Psoas muscle (tissue), 8 donors: ENCODE data around the gene ZCRB1. TPM values are rescaled to one million over a fixed set of nuclear protein-coding genes. Genes with fewer than 3 reads are reported as not detected.

ENCODE experiments used
- ATAC-seq, 4 donors: fragments of 200-7000 bp; cut with Tn5 transposase; one replicate each; pipeline ENCODE4 v1.9.1; 2020; ENCODE audit warnings: moderate library complexity in 3 of 4, mild to moderate bottlenecking in 2 of 4
- DNase-seq, 2 donors: peaks; one replicate each; pipeline ENCODE4 v3.0.0-alpha.2; 2020
- H3K27ac ChIP-seq: fragments of 200-600 bp; one replicate; pipeline ENCODE4 v1.8.0; 2022
- H3K27me3 ChIP-seq, 3 donors: fragments of 200-600 bp in 1 of 3; one replicate each; pipeline versions ENCODE4 v1.6.1 to v1.8.0; 2013 to 2022; ENCODE audit warnings: low read length in 2 of 3, mild to moderate bottlenecking in 2 of 3, moderate library complexity in 1 of 3; ENCODE audit not compliant: insufficient read depth in 3 of 3
- H3K36me3 ChIP-seq, 2 donors: fragments of 200-600 bp in 1 of 2; one replicate each; pipeline versions ENCODE4 v1.6.1 to v1.8.0; 2013 to 2022; ENCODE audit warnings: low read depth in 1 of 2, mild to moderate bottlenecking in 1 of 2, moderate library complexity in 1 of 2; ENCODE audit not compliant: insufficient read depth in 1 of 2
- H3K4me1 ChIP-seq: fragments of 200-600 bp; one replicate; pipeline ENCODE4 v1.8.0; 2022
- H3K4me3 ChIP-seq: fragments of 200-600 bp; one replicate; pipeline ENCODE4 v1.8.0; 2022; ENCODE audit warnings: mild to moderate bottlenecking
- H3K9me3 ChIP-seq: fragments of 200-600 bp; one replicate; pipeline ENCODE4 v1.8.0; 2022
- WGBS, 3 donors: extraction: QIAGEN DNeasy Blood & Tissue Kit; methylation state at CpG; one replicate each; pipeline versions ENCODE4 v1.1.6 to v1.1.7; 2013; 5-methylcytosine and 5-hydroxymethylcytosine counted together
- intact Hi-C, 2 donors: fragments of 100-400 bp; cut with DNase I; formaldehyde crosslinking; loops; one replicate each; pipeline versions ENCODE4 v1.11.0 to v1.14.2; 2022
- polyA plus RNA-seq, 3 donors: library from polyadenylated mRNA; stranded (reverse); fragments of 200-250 nt; gene quantifications; one replicate each; pipeline ENCODE4 v1.2.3, GENCODE V29; 2013
- total RNA-seq, 4 donors: library from RNA; stranded (reverse); fragmentation: NEBNext Ultra II Directional in 2 of 4; extraction: Animal tissue kit (Norgen Biotek cat#: 25700) in 2 of 4; gene quantifications; one replicate each; pipeline versions ENCODE4 v1.2.1 to v1.2.4, GENCODE V29; 2021 to 2023
- TF ChIP-seq, protein P1 (sequence below): fragments of 200-600 bp; IDR thresholded peaks from one replicate; pipeline ENCODE4 v1.8.0; 2022; ENCODE audit warnings: antibody characterized with exemption
- donor health status: healthy with polysubstance abuse.
- donor health status: DM: no; HTN: no; CAD: no; lungs with moderate emphysema.
- donor health status: Bipolar disorder and iron deficiency.
- donor health status: healthy.
- donor health status: DM: yes; HTN: yes; CAD: no.
- donor health status: DM: no; HTN: no; CAD: no.
- donor health status: DM: no; HTN: no; CAD: no.
- donor health status: DM: yes; HTN: yes; CAD: no.

ZCRB1 gene
- total and polyA plus RNA-seq, 7 donors, result 22.1 to 66.4 (median 56.8) TPM

DNA sequence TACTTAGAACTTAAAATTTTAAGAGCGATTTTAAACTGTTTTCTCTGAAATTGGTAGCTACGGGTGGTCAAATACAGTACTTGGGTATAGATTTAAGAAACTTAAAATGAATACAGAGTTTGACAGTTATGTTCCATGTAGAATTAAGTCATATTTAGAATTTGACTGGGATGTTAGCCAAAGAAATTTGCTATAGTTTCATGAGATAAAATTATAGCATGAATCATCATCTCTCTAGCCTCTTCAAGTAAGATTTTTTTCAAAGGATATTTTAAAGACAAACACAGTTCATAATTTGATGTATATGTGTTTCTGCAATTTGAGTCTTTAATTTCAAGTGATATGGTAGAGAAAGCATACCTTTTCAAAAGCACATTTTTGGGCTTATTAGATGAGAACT lies 41.0 kb downstream of the ZCRB1 start:
- H3K27ac ChIP-seq, result no peak overlapping the region
- no peaks in the 10 kb centered on the region for H3K4me1 ChIP-seq
- intact Hi-C loops, result no loop called here
- H3K27me3 ChIP-seq, result no peaks in the 10 kb centered on the region
- TF ChIP-seq, protein P1, sequence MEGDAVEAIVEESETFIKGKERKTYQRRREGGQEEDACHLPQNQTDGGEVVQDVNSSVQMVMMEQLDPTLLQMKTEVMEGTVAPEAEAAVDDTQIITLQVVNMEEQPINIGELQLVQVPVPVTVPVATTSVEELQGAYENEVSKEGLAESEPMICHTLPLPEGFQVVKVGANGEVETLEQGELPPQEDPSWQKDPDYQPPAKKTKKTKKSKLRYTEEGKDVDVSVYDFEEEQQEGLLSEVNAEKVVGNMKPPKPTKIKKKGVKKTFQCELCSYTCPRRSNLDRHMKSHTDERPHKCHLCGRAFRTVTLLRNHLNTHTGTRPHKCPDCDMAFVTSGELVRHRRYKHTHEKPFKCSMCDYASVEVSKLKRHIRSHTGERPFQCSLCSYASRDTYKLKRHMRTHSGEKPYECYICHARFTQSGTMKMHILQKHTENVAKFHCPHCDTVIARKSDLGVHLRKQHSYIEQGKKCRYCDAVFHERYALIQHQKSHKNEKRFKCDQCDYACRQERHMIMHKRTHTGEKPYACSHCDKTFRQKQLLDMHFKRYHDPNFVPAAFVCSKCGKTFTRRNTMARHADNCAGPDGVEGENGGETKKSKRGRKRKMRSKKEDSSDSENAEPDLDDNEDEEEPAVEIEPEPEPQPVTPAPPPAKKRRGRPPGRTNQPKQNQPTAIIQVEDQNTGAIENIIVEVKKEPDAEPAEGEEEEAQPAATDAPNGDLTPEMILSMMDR, result no peak
- 82 to 87% (median 84%) methylated on average over 2 of the region's 2 CpGs for WGBS, 3 donors
- no peaks in the 10 kb centered on the region for H3K36me3 ChIP-seq
- no peaks in the 10 kb centered on the region for H3K9me3 ChIP-seq
- no peak overlapping the region for H3K4me3 ChIP-seq
- DNase-seq (no peak), ATAC-seq (no peak)

DNA sequence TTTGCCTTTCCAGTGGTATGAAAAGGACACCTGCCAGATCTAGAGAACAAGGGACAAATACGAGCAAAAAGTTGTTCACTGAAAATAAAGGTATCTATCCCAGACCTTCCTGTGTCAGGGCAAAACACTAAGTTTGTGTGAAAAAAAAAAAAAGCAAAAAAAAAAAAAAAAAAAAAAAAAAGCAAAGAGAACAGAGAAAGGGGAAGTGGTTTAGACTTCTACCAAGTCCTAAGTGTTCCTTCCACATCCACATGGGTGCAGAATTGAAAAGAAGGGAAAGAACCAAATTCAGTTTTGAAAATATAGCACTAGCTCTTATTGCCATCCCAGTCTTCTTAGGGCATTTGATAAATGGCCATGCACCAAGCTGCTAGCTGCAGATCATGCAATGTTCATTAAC lies 41.7 kb downstream of the ZCRB1 start:
- no peaks in the 10 kb centered on the region for H3K4me1 ChIP-seq
- TF ChIP-seq, protein P1, result no peak
- DNase-seq (no peak), ATAC-seq (no peak)
- WGBS, 3 donors, result 71 to 91% (median 81%) methylated on average over 1 of the region's 1 CpG
- no peak overlapping the region for H3K4me3 ChIP-seq
- H3K36me3 ChIP-seq, result no peaks in the 10 kb centered on the region
- no peaks in the 10 kb centered on the region for H3K9me3 ChIP-seq
- H3K27me3 ChIP-seq, result no peaks in the 10 kb centered on the region
- intact Hi-C loops, result no loop called here
- no peak overlapping the region for H3K27ac ChIP-seq

DNA sequence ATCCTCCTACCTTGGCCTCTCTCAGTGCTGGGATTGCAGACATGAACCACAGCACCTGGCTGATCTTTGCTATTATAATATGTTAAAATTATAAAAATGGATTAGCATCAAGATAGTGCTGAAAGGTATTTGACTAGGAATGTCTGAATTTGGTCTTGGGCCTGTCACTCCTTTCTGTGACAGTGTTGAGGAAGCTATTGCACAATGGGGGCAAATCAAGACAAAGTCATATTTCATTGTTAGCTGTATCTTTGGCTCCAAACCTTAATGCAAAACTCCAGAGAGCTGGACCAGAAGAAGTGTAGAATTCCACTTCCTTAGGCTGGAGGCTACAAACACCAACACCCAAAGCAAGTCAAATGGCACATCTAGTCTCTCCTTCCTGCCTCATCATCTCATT lies 42.2 kb downstream of the ZCRB1 start:
- no peaks in the 10 kb centered on the region for H3K9me3 ChIP-seq
- no peaks in the 10 kb centered on the region for H3K4me1 ChIP-seq
- TF ChIP-seq, protein P1, result no peak
- intact Hi-C loops, result no loop called here
- no peak overlapping the region for H3K27ac ChIP-seq
- no peaks in the 10 kb centered on the region for H3K27me3 ChIP-seq
- H3K36me3 ChIP-seq, result no peaks in the 10 kb centered on the region
- H3K4me3 ChIP-seq, result no peak overlapping the region
- no peak for DNase-seq
- no peak for ATAC-seq

DNA sequence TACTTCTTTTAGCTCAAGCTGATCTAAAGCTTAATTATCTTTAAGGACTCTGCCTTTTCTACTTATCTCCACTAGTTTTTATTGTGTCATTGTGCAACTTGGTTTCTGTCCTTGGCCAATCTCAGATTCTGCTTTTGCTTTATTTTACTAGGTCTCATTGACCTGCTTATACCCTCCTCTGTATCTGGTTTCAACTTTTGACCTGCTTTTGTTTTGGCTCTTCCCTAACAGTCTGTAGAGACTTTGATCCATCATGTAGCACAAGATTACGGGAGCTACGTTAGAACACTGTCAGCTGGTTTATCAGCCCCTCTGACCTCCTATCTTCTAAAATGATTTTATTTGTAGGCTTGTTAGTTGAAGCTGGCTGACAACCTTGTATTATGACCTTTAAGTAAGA lies 43.6 kb downstream of the ZCRB1 start:
- ATAC-seq, result no peak

DNA sequence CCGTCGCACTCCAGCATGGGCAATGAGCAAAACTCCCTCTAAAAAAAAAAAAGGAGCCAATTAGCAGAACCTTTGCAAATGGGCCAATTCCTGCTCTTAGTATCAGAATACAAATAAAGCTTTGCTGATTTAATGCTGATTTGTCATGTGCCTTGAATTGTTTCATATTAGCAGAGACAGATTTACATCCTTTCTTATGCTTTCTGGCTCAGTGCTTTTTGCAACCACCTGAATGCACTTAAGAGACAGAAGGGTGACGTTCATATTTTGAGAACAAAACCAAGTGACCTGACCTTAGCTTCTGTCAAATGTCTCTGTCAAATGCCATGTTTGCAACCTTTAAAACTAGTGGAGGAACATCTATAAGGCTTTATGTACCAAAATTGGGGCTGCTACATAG lies 44.0 kb downstream of the ZCRB1 start:
- DNase-seq (no peak), ATAC-seq (no peak)
- Histone ChIP-seq H3K4me3 (no peak overlapping the region), H3K9me3 (no peaks in the 10 kb centered on the region), H3K4me1 (no peaks in the 10 kb centered on the region), H3K27me3 (no peaks in the 10 kb centered on the region), H3K36me3 (no peaks in the 10 kb centered on the region), H3K27ac (no peak overlapping the region)
- TF ChIP-seq, protein P1, result no peak
- intact Hi-C loops, result no loop called here
- 72 to 75% (median 73%) methylated on average over 3 of the region's 3 CpGs for WGBS, 3 donors

More for the DNA sequence above, 43.6 kb downstream of the ZCRB1 start:
- no peaks in the 10 kb centered on the region for H3K27me3 ChIP-seq
- TF ChIP-seq, protein P1, result no peak
- no peak for DNase-seq
- intact Hi-C loops, result no loop called here
- H3K9me3 ChIP-seq, result no peaks in the 10 kb centered on the region
- no peak overlapping the region for H3K27ac ChIP-seq
- WGBS, 3 donors, result 54 to 63% (median 60%) methylated on average over 2 of the region's 2 CpGs
- H3K36me3 ChIP-seq, result no peaks in the 10 kb centered on the region
- no peak overlapping the region for H3K4me3 ChIP-seq
- H3K4me1 ChIP-seq, result no peaks in the 10 kb centered on the region
